Esophagus squamous epithelium (tissue), 4 donors: ENCODE data around the gene ACP6.

Experiments used
- POLR2A ChIP-seq, 4 donors: fragments of 450-650 bp; IDR thresholded peaks; one replicate each; pipeline ENCODE4 v1.6.1; 2017; ENCODE audit warnings: antibody characterized with exemption in 4 of 4, mild to moderate bottlenecking in 4 of 4, moderate library complexity in 3 of 4
- TF ChIP-seq, protein P1 (sequence below), 6 experiments: fragments of 450-650 bp in 4 of 6; fragments of 200-600 bp in 2 of 6; sonication (generic) in 2 of 6; IDR thresholded peaks; one replicate each; pipeline ENCODE4 v1.5.1; 2016 to 2019; ENCODE audit warnings: antibody characterized with exemption in 6 of 6, mild to moderate bottlenecking in 4 of 6, moderate library complexity in 4 of 6

GRCh38 chr1:147647796-147648633, 22.3 kb downstream of the ACP6 start:
- TF ChIP-seq, protein P1, sequence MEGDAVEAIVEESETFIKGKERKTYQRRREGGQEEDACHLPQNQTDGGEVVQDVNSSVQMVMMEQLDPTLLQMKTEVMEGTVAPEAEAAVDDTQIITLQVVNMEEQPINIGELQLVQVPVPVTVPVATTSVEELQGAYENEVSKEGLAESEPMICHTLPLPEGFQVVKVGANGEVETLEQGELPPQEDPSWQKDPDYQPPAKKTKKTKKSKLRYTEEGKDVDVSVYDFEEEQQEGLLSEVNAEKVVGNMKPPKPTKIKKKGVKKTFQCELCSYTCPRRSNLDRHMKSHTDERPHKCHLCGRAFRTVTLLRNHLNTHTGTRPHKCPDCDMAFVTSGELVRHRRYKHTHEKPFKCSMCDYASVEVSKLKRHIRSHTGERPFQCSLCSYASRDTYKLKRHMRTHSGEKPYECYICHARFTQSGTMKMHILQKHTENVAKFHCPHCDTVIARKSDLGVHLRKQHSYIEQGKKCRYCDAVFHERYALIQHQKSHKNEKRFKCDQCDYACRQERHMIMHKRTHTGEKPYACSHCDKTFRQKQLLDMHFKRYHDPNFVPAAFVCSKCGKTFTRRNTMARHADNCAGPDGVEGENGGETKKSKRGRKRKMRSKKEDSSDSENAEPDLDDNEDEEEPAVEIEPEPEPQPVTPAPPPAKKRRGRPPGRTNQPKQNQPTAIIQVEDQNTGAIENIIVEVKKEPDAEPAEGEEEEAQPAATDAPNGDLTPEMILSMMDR (IDR thresholded peaks at IDR 0.05) = no peak
- no peak for TF ChIP-seq POLR2A (IDR thresholded peaks at IDR 0.05)
